Fibroblast of peridontal ligament (primary cell): ENCODE measurements around the gene SCN4A.
"Not testable (repeated sequence)": the region's sequence is repeated elsewhere in the genome, so short reads cannot be mapped to it uniquely, and the experiment has no call there.

Experiments used
- DNase-seq: peaks from one replicate; pipeline ENCODE4 v3.0.0-alpha.2; 2010; ENCODE audit errors: extremely low read depth

Gene SCN4A

DNA sequence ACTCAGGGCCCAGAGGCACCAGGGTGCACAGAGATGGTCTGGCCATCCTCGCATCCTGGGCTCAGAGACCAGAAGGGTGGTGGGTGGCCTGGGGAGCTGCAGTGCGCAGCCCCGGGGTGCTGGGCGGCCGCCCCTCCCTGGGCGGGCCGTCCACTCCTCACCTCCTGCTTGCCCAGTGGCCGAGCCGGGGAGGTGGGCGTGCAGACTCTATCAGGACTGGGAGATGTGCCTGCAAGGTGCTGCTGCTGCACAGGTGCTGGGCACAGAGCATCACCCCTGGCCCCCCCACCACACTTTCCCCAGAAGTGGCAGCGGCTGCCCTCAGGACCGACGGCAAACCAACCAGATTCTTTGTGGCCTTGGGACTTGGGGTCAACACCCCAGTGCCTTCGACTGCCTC, at the start of gene SCN4A:
Gene SCN4A, minus strand, starts transcription at position 123 of the 400 bp plus-strand sequence. Its CDS starts 77 bp downstream, at position 46.
- no peak for DNase-seq

DNA sequence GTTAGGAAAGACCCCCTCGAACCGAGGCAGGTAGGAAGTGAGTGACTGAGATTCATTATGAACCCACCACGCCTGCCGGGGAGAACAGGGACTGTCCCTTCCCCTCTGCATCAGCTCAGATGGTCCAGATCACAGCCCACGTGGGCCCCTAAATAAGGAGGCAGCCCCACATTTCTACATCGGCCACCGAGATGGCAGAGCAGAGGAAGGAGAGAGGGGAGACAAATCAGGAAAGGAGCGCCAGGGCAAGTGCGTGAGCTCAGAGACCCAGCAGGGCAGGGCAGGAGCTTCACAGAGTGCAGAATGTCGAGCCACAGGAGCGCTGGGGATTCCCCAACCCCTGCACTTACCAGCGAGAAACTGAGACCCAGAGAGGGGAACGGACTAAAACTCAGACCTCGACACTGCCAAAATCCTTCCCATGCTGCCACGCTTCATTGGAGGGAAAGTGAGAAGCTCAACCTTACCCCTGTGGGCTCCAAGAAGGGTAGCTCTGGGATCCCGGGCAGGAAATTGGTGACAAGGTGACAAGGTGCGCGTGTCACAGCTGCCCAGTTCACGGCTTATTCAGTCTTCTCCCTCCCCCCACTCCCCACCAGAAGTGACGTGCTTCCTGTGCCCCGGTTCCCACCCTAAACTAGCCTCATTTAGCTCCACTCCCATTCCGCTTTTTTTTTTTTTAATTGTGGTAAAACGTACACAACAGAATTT, 47.5 kb upstream of the SCN4A start, which contains the start of gene ICAM2:
Gene ICAM2, minus strand, starts transcription at position 578 of the 711 bp plus-strand sequence. CDS start 13,942 bp downstream, outside the sequence.
- no peak for DNase-seq

DNA sequence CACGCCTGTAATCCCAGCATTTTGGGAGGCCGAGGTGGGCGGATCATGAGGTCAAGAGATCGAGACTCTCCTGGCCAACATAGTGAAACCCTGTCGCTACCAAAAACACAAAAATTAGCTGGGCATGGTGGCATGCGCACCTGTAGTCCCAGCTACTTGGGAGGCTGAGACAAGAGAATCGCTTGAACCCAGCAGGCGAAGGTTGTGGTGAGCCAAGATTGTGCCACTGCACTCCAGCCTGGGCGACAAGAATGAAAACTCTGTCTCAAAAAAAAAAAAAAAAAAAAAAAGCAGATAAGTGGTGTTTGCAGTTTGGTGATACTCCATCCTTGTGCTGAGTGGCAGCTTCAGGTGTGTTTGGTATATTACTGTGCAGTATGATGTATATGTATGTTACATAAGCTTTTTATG, 46.8 kb upstream of the SCN4A start:
- DNase-seq: not testable (repeated sequence)

DNA sequence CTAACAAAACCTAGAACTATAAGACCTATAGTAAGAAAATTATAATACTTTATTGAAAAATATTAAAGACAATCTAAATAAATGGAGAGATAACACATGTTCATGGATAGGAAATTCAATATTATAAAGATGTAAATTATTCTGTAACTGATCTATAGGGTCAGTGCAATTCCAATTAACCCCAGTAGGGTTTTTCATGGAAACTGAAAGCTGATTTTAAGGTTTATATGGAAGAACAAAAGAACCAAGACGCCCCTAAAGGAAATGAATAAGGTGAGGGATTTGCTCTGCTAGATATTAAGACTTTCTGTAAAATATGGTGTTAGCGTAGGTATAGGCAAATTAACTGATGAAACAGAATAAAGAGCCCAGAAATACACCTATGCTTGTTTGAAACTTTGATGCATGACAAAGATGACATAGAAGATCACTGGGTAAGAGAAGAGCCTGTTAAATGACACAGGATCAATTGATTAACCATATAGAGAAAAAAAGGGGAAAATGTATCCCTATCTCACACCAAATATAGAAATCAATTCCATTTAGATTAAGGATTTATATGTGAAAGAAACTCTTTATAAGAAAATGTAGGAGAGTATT, 44.8 kb upstream of the SCN4A start:
- no peak for DNase-seq

DNA sequence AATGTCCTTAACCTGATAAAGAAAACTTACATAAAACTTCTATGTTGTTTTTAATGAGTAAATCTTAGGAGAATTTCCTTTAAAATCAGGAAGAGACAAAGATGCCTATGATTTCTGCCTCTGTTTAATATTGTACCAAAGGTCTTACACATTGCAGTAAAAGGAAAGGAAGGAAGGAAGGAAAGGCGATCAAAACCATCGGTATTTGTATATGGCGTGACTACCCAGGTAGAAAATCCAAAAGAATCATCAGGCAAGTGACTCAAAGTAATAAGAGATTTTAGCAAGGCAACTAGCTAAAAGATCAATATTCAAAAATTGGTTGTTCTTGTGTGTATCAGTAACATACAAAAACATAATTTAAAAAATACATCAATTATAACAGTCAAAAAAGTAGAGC, 44.3 kb upstream of the SCN4A start:
- no peak for DNase-seq

DNA sequence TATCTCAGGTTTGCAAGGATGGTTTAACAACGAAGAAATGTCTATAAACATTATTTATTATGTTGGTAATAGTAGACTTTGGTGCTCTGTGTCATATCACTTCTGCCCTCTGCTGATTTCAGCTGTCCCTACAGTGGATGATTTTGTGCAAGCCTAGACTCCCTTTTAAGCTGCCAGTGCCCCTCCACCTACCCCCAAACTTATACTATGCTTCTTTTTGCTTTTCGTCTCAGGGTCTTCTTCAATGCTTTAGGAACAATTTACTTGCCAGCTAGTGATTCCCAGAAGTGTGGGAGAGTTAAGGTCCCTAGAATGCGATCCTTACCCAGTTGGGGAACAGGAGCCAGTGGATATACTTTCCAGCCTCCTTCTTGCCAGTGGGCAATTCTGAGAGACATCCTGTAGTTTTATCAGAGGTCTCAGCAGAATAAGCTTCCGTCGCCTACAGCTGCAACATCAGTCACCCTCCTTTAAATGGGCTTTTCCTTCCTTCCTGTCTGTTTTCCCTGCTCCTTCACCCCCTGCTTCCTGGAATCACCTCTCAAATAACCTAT, 43.6 kb upstream of the SCN4A start:
- DNase-seq: no peak

DNA sequence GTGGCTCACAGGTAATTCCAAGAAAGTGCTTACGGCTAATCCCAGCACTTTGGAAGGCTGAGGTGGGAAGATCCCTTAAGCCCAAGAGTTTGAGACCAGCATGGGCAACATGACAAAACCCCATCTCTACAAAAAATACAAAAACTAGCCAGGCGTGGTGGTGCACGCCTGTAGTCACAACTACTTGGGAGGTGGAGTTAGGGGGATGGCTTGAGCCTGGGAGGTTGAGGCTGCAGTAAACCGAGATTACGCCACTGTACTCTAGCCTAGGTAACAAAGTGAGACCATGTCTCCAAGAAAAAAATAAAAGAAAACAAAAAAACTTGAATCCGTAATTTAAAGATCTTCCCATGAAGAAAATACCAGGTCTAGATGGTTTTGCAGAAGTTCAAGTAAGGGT, 42.7 kb upstream of the SCN4A start:
- DNase-seq: no peak

DNA sequence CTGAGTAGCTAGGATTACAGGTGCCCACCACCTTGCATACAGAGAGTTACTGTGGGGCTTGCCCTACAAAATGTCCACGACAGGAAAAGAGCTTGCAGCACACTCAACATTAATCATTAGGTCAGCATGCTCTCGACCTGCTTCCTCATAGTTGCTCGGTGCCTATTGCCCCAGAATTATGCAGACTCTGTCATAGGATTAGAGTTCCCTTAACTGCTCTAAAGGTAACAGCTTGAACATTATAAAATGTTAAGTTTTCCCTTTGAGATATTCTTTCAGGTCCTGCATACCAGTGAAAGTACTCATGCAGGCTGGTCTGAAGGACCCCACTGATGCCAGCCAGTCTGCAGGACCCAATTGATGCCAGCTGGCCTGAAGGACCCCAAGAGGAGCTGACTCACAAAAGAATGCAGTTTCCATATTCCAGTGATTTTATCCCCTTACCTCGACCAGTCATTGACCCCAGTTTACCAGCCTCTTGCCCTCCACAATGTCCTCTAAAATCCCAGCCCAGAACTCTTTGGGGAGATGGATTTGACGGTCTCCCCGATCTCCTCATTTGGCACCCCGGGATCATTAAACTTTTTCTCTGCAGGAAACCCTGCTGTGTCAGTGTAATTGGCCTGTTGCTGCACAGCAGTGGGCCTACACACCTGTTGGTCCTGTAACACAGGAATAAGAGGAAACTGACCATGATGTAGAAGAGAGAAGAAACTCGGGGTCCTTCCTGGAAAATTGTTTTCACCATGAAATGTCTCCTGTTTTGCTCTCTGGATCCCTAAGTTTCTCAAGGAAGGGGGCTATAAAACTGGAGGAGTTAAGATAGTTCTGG, 37.1 kb upstream of the SCN4A start:
- DNase-seq: no peak

DNA sequence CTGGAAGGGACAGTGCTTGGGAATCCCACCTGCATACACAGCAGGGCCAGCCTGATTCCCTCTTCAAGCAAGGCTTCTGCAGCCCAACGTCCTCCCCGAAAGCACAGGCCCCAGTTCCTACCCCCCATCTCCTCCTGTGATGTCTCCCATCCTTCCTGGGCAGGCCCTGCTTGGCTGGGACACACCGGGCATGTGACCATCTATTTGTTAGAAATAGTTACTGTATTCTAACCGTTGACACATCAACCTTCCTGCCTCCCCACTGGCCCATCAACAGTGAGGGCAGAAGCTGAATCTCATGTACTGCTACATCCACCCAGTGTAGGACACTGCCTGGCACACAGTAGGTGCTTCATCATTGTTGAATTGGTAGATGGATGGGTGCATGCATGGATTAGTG, 36.1 kb upstream of the SCN4A start:
- no peak for DNase-seq

DNA sequence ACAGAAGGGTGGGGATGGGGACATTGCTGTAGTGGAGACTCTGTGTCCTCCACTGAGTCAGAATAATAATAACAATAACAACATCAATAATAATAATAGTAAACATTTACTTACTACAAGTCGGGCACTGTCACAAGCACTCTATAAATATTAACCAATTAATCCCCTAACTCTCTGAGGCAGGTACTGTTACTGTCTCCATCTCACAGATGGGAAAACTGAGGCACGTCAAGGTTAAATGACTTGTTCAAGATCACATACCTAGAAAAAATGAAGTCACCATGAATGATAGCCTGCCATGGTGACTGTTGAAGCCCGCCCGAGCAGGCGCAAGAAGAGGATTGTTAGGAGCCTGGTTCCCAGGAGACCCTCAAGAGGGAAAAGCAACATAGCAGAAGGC, 35.6 kb upstream of the SCN4A start:
- no peak for DNase-seq

DNA sequence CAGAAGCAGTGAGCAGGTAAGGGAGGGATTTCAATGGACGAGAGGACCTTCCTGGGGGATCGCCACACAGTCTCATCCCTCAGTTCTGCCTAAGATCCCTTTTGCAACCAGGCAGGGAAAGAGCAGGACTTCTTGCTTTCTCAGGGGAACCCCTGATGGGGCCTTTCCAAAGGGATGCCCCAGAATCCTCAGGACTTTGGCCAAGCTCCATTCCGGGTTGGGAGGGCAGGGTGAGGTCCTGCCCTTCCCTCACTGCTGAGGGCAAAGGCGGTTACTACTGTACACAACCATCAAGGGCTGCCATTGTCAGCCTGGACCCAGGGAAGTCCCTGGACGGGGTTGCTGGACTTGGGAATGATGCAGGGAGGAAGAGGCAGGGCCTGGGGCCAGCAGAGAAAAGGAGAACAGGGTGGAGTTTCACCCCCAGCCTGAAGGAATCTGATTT, 35.1 kb upstream of the SCN4A start:
- DNase-seq: no peak

DNA sequence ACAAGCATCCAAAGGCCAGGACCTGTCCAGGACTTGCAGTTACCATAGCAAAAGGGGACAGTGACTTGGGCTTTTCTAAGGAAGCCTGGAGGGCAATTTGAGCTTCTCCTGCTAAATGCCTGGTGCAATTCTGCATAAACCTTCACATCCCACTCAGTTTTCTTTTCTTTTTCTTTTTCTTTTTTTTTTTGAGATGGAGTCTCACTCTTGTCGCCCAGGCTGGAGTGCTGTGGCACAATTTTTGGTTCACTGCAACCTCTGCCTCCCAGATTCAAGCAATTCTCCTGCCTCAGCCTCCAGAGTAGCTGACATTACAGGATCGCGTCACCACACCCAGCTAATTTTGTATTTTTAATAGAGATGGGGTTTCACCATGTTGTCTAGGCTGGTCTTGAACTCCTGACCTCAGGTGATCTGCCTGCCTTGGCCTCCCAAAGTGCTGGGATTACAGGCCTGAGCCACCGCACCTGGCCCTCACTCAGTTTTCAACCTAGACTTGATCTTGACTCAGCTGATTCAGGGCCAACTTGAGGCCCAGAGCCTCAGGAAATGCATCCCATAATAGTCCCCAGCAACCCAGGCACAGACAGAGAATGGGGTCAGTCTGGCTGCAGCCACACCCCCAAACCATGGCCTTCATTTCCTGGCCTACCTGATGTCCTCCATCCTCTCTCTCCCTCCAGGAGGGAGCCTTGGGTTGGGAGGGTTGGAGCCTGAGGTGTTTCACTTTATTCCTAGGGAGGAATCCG, 34.5 kb upstream of the SCN4A start:
- DNase-seq: not testable (repeated sequence)

DNA sequence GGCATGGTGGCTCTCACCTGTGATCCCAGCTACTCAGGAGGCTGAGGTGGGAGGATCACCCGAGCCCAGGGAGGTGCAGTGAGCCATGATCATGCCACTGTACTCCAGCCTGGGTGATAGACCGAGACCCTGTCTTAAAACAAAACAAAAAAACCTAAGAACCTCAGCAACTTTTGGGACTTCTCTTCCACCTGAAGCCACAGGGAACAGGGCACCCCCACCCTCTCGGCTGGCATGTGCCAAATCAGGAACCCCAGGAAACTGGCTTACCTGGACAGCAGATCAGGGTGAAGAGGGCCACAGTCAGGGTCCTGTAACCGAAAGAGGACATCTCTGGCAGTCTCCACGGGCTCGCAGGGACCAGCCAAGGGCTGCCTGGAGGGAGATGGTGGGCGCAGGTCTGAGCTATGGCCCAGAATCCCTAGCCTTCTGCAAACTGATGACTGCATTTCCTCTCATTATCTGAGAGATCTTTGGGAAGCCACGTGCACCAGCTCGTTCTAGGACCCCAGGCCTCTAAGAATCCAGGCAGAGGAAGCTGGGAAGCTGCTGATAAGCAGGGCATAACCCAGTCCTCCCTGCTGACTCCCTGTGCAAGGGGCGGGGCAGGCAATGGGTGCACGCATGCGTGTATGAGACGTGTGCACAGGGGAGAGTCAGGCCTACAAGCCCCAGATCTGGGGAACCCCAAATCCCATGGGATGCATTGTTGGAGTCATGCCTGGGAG, 33.8 kb upstream of the SCN4A start:
- peak; percentile 25 for DNase-seq

DNA sequence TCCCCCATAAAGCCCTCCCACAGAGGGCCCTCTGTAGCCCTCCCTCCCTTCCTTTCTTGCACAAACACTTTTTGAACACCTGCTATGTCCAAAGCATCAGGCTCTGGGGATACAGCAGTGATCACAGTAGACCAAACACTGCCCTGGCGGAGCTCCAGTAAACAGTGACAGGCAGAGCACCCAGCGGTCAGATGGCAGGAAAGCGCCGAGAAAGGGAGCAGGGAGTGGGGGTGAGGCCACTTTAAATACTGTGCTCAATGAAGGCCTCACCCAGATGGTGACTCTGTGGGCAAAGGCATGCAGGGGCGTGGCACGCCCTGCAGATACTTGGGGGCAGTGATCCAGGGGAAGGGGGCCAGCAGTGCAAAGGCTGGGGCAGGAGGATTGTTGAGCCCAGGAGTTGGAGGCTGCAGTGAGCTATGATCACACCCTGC, 33.0 kb upstream of the SCN4A start:
- DNase-seq: no peak

DNA sequence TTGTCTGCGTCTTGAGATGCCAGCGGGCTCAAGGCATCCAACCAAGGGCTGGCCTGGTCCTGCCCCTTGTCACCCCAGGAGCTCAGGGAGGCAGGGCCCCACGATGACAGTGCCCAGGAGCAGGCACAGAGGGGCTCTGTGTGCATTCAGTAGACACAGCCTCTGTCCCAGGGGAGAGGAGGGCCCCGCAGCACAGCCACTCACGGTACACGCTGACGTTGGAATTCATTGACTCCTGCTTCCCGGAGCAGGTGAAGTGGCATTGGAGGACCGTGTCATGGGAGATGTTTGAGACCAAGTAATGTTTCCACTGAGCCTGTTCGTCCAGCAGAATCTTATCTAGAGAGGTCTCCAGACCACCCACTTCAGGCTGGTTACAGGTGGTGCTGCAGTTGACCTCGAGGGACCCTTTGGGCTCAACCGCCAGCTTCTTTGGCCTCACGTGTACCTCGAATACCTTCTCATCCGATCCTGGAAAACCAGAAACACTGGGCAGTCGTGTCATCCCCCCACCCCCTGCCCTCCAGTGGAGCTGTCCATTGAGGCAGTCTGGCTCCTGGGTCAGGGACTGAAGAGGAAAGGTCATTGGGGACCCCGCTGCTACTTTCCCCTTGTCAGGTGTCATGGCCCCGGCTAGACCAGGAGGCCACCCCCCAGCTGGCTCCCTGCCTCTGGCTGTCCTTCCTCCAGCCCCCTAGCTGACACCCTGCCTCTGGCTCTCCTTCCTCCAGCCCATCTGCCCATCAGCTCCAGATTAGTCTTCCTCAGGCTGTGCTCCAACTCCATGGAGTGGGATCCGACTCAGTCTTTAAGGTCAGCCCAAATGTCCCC, 32.4 kb upstream of the SCN4A start:
- DNase-seq: no peak

DNA sequence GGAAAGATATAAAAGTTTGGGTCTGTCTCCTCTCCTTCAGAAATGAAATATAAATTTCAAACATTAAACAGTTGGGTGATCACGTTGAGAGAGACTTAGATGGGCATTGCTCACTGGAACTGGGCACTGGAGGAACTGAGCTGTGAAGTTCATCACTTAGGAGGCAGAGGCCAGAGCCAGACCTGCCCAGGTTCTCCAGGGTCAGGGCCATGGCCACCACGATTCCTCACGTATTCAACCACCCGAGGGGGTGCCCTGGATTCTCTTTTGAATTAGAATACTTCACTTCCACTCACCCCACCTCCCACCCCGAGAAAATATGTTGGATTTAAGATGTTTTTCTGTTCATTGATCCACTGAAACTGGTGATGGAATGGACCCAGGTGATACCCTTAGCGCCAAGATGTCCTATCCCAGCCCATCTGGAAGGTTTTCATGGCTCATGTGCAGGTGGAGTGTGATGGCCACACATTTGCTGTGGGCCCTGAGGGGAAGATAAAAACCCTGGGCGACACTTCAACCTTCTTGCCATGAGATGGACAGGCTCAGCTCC, 31.6 kb upstream of the SCN4A start:
- no peak for DNase-seq

DNA sequence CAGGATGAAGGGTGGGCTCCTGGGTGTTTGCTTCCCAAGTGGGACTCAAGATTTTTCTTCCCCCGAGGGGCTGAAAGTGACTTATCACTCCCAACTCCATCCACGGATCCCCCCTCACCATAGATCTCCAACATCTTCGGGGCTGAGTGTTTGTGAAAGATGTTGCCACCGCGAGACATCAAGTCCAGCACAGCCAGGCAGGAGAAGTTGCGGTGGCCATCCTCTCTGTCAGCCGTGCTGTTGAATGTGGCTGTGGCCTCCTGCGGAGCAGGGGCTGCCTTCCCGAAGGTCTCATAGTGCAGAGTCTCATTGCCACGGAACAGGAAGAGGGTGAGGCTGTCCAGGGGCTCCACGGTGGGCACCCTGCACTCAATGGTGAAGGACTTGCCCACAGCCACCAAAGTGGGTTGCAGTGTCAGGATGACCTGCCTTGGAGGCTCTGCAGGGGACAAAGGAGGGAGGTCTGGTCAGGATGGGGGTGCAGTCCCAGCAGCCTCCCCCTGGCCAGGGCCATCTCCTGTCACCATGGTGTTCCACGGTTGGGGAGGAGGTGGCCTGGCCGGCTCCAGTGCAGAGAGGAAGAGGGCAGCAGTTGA, 30.9 kb upstream of the SCN4A start:
- DNase-seq: no peak

DNA sequence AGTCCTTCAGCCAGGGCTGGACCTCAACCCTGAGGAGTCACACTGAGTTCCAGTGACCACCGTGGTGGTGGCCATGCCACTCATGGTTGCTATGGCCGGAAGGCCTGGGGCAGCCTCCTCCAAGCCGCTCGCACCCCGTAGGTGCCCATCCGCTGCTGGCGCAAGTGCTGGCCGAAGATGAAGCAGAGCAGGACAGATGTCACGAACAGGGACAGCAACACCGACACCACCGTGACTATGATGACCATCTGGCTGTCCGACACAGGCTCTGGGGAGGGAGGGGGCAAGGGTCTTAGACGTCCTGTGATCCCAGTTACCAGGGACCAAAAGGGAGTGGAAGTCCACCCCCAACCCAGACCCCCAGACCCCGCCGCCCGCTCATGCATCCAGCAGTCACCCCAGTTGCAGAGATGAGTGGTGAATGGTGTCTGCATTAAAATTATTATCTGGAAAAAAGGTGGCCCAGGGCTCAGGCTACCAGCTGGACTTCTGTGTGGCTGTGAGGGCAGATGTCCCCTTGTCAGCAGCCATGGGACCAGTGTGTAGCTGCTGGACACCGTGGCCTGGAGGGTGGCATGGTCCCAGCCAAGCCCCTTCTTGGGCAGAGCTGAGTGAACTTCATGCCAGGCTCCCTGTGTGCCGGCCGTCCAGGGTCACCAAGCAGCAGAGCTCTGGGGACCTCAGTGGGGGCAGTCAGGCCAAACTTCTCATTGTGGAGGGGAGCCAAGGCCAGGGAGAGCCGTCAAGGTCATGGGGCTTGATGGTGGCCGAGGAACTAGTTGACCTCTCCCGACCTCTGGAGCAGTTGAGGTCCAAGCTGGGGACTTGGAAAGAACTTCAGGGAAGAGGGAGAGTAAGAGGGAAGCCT, 30.2 kb upstream of the SCN4A start:
- no peak for DNase-seq
